ENCODE measurements around the gene TP53.
A peak's percentile ranks its signal among the peaks of the same experiment; 100 is the strongest.

Gene TP53

DNA sequence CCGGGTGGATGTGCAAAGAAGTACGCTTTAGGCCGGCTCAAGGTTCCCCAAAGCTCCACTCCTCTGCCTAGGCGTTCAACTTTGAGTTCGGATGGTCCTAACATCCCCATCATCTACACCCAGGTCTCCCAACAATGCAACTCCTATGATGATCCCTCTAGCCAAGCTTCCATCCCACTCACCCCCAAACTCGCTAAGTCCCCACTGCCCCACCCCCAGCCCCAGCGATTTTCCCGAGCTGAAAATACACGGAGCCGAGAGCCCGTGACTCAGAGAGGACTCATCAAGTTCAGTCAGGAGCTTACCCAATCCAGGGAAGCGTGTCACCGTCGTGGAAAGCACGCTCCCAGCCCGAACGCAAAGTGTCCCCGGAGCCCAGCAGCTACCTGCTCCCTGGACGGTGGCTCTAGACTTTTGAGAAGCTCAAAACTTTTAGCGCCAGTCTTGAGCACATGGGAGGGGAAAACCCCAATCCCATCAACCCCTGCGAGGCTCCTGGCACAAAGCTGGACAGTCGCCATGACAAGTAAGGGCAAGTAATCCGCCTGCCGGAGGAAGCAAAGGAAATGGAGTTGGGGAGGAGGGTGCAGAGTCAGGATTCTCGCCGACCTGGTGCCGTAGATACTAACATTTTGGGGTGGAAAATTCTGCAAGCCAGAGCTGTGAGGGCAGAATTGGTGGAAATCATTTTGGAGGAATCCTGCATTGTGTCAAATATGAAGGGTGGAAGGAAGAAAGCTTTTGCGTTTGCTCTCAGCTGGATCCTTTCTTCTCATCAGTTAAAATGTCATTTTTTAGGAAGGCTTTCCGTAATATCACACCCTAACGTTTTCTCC lies at the start of gene TP53:
Gene TP53 (minus strand): TSS at position 419 of the 836 bp plus-strand sequence. CDS start 10,896 bp downstream, outside the sequence.
- DNase-seq (ENCODE audit: low read depth): peak; percentile 77

- DNase-seq (ENCODE audit: low read depth): no peak
Observed at GRCh38 chr17:7732981-7733539, 45.8 kb upstream of the TP53 start.

GRCh38 chr17:7729816-7730215 lies 42.5 kb upstream of the TP53 start:
- DNase-seq (ENCODE audit: low read depth): no peak

GRCh38 chr17:7727886-7728285 lies 40.6 kb upstream of the TP53 start:
- DNase-seq (ENCODE audit: low read depth): no peak

DNA sequence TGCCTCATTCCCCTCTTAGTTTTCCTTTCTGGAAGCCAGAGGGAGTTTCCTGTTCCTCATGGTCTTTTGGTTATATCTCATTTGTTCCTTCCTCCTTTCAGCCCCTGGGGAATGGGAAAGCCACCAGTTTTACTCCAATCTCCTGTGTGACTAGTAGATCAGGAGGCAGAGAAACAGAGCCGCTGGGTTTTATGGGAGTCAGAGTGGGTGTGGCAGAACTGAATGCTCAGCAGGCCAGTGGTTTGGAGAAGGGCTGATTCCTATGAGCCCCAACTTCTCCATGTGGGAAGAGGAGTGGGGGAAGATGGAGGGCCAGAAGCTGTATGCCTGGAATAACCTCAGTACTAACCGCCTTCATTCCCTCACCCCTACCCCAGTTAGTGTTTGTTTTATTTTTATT lies 34.3 kb upstream of the TP53 start:
- no peak for DNase-seq (ENCODE audit: low read depth)

- no peak for DNase-seq (ENCODE audit: low read depth)
Observed at GRCh38 chr17:7720125-7720524, 32.8 kb upstream of the TP53 start.

DNA sequence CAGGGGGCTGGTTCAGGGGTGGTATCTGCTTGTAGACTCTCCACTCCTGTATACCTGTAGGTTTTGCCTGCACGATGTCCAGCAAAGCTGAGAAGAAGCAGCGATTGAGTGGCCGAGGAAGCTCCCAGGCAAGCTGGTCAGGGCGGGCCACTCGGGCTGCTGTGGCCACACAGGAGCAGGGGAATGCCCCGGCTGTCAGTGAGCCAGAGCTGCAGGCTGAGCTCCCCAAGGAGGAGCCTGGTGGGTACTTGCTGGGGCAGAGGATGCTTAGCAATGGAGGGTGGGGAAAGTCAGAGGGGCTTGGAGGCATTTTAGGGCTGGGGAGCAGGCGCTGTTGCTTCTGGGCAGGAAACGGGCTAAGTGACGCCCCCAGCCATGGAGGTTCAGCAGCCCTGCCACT lies 32.4 kb upstream of the TP53 start:
- no peak for DNase-seq (ENCODE audit: low read depth)

DNA sequence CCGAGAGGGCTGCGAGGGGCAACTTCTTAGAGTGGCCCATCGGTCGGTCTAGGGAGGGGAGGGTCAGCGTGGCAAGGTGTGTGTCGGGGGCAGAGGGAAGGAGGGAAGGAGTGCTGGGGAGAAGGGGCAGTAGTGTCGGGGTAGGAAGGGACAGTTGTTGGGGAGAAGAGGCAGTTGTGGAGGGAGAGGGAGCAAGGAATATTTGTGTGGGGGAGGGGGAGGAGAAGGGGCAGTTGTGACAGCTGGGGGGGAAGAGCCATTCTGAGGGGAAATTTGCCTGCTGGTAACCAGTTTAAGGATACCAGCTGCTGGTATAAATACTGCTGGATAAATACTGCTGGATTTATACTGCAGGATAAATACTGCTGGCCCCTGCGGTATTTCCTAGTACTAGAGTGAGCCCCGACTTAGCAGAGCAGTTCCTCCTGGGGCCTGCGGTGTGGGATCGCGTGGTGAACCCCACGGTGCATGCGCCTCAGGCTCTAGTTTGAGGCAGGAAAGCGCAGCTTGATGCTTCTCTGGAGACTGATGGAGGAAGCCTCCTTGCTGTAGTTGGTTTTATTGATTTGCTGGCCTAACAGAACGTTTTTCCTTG lies 30.6 kb upstream of the TP53 start:
- no peak for DNase-seq (ENCODE audit: low read depth)

- no peak for DNase-seq (ENCODE audit: low read depth)
Observed at GRCh38 chr17:7716901-7717755, 29.8 kb upstream of the TP53 start, which contains the start of gene DNAH2. Gene DNAH2, plus strand, starts transcription at chr17:7717744. Its CDS starts 1,991 bp downstream, at chr17:7719735.

GRCh38 chr17:7715936-7716886 lies 28.9 kb upstream of the TP53 start:
- DNase-seq (ENCODE audit: low read depth): no peak

GRCh38 chr17:7714721-7715594 lies 27.7 kb upstream of the TP53 start:
- no peak for DNase-seq (ENCODE audit: low read depth)

GRCh38 chr17:7713782-7714181 lies 26.5 kb upstream of the TP53 start:
- DNase-seq (ENCODE audit: low read depth): no peak

GRCh38 chr17:7712111-7712771 lies 25.0 kb upstream of the TP53 start:
- no peak for DNase-seq (ENCODE audit: low read depth)

DNA sequence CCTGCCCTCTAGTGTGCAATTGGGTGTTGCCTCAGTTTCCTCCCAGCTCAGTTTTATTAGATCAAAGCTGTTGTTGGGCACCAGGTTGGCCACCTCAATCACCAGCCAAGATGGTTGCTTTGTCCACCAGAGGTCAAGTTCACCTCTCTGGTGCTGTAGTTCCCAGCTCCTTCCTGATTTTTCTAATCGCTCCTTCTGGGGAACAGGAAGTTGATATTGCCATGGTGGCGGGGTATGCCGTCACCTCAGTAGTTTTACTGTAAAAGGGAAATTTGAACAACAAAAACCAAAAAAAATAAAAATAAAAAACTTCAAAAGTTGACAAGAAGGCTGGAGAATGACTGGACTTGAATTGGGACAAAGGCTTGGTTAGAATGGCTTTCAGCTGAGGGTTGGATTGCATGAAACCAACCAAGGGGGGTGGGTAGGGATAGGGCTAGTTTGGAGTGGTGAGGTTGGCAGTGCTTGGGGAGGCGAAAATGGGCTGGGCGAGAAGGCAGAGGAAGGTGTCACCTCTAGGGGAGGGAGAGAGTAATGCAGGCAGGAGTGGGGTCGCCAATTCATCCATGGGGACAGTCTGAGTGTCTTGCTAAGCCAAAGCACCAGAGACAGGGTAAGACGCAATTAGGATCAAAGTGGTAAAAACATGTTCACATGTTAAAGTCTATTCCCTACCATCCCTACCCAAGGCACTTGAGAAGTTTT lies 23.9 kb upstream of the TP53 start:
- DNase-seq (ENCODE audit: low read depth): no peak

GRCh38 chr17:7710301-7710700 lies 23.0 kb upstream of the TP53 start:
- DNase-seq (ENCODE audit: low read depth): no peak

- DNase-seq (ENCODE audit: low read depth): no peak
Observed at GRCh38 chr17:7709031-7709430, 21.7 kb upstream of the TP53 start.

- no peak for DNase-seq (ENCODE audit: low read depth)
Observed at GRCh38 chr17:7707858-7708750, 20.8 kb upstream of the TP53 start.

- no peak for DNase-seq (ENCODE audit: low read depth)
Observed at GRCh38 chr17:7707446-7707845, 20.2 kb upstream of the TP53 start.
